ENCODE results near the gene KRTAP5-2.
"Not testable (repeated sequence)": the region's sequence is repeated elsewhere in the genome, so short reads cannot be mapped to it uniquely, and the experiment has no call there.

The KRTAP5-2 gene

GRCh38 chr11:1597994-1598380 lies at the start of gene KRTAP5-2:
TSS of gene KRTAP5-2 (minus strand) at chr11:1598294. CDS start at chr11:1598250, 44 bp downstream.
- no peak for DNase-seq (ENCODE audit: low spot score)

GRCh38 chr11:1646540-1646939 lies 48.4 kb upstream of the KRTAP5-2 start:
- DNase-seq (ENCODE audit: low spot score): not testable (repeated sequence)

GRCh38 chr11:1645357-1645821 lies 47.3 kb upstream of the KRTAP5-2 start:
- DNase-seq (ENCODE audit: low spot score): no peak

GRCh38 chr11:1644601-1645356 lies 46.7 kb upstream of the KRTAP5-2 start:
- DNase-seq (ENCODE audit: low spot score): no peak

- no peak for DNase-seq (ENCODE audit: low spot score)
Observed at GRCh38 chr11:1643146-1643690, 45.1 kb upstream of the KRTAP5-2 start.

GRCh38 chr11:1642288-1643145 lies 44.4 kb upstream of the KRTAP5-2 start:
- DNase-seq (ENCODE audit: low spot score): no peak

GRCh38 chr11:1641096-1641495 lies 43.0 kb upstream of the KRTAP5-2 start:
- DNase-seq (ENCODE audit: low spot score): no peak

- peak; percentile 40 for DNase-seq (ENCODE audit: low spot score)
Observed at GRCh38 chr11:1640076-1640946, 42.2 kb upstream of the KRTAP5-2 start.

- DNase-seq (ENCODE audit: low spot score): no peak
Observed at GRCh38 chr11:1639666-1640065, 41.6 kb upstream of the KRTAP5-2 start.

- no peak for DNase-seq (ENCODE audit: low spot score)
Observed at GRCh38 chr11:1639102-1639620, 41.1 kb upstream of the KRTAP5-2 start.

- DNase-seq (ENCODE audit: low spot score): no peak
Observed at GRCh38 chr11:1638344-1638743, 40.2 kb upstream of the KRTAP5-2 start.

- no peak for DNase-seq (ENCODE audit: low spot score)
Observed at GRCh38 chr11:1637628-1638027, 39.5 kb upstream of the KRTAP5-2 start.

GRCh38 chr11:1636291-1636950 lies 38.3 kb upstream of the KRTAP5-2 start:
- no peak for DNase-seq (ENCODE audit: low spot score)

GRCh38 chr11:1633864-1634263 lies 35.8 kb upstream of the KRTAP5-2 start:
- DNase-seq (ENCODE audit: low spot score): no peak

GRCh38 chr11:1632053-1632714 lies 34.1 kb upstream of the KRTAP5-2 start:
- no peak for DNase-seq (ENCODE audit: low spot score)

- no peak for DNase-seq (ENCODE audit: low spot score)
Observed at GRCh38 chr11:1631066-1631568, 33.0 kb upstream of the KRTAP5-2 start.

- DNase-seq (ENCODE audit: low spot score): no peak
Observed at GRCh38 chr11:1630271-1630670, 32.2 kb upstream of the KRTAP5-2 start.

- DNase-seq (ENCODE audit: low spot score): no peak
Observed at GRCh38 chr11:1629326-1630185, 31.5 kb upstream of the KRTAP5-2 start, which contains the start of gene KRTAP5-5. TSS of gene KRTAP5-5 (plus strand) at chr11:1629775. CDS start at chr11:1629841, 66 bp downstream.
